Activated CD8-positive, alpha-beta memory T cell treated with anti-CD3 and anti-CD28 coated beads, Interleukin-2, amount 50 U/mL, for 24 hours (primary cell): ENCODE results near the gene PCDHB15.
"Not testable (repeated sequence)": the region's sequence is repeated elsewhere in the genome, so short reads cannot be mapped to it uniquely, and the experiment has no call there.

Source experiments
- DNase-seq: peaks from one replicate; pipeline ENCODE4 v3.0.0-alpha.2; 2020; ENCODE audit errors: extremely low read depth

PCDHB15 gene

DNA sequence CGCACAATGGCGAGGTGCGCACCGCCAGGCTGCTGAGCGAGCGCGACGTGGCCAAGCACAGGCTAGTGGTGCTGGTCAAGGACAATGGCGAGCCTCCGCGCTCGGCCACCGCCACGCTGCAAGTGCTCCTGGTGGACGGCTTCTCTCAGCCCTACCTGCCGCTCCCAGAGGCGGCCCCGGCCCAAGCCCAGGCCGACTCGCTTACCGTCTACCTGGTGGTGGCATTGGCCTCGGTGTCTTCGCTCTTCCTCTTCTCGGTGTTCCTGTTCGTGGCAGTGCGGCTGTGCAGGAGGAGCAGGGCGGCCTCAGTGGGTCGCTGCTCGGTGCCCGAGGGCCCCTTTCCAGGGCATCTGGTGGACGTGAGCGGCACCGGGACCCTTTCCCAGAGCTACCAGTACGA, 2.2 kb downstream of the PCDHB15 start:
- DNase-seq = not testable (repeated sequence)

DNA sequence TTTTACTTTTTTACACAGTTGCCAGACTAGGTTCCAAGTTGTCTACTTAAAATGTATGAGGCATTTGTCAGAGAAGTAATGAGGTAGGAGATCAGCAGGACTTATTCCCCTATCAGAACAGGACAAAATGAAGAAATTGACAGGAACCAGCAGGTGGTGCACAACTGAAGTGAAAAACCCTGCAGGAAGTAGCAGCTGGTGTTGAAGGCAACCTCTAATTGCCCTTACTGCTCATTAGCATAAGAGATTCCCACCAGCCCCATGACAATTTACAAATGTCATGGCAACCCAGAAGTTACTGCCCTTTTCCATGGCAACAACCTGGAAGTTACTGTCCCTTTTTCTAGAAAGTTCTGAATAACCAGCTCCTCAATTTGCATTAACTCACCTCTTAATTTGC, 5.4 kb downstream of the PCDHB15 start:
- no peak for DNase-seq

DNA sequence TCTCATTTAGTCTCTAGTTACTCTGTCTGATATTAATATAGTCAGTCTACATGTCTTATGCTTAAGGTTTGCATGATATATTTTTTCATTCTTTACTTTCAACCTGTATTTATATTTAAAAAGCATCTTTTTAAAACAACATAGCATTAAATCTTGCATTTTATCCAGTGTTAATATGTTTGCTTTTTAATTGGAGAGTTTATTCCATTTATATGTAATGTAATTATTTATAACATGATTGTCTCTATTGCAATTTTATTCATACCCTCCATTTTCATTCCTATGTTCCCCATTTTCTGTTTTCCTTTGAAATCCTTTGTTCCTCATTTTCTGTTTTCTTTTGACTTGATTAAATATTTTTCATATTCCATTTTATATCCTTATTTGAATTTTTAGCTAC, 13.3 kb downstream of the PCDHB15 start:
- no peak for DNase-seq

DNA sequence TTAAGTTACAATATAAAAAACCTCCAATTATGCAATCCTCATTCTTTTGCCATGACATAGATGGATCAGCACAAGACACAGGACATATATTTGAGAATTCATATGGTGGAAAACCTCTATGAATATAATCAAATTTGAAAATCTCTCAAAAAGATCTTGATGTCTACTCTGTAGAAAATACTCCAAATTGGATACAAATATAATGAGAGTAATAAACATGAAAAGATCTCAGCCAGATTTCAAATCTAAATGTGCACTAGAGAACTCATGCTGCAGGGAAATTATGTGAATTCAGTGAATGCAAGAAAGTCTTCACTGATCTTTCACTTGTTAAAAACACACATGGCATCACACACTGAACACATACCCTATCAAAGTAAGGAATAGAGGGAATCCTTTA, 13.8 kb downstream of the PCDHB15 start:
- no peak for DNase-seq

DNA sequence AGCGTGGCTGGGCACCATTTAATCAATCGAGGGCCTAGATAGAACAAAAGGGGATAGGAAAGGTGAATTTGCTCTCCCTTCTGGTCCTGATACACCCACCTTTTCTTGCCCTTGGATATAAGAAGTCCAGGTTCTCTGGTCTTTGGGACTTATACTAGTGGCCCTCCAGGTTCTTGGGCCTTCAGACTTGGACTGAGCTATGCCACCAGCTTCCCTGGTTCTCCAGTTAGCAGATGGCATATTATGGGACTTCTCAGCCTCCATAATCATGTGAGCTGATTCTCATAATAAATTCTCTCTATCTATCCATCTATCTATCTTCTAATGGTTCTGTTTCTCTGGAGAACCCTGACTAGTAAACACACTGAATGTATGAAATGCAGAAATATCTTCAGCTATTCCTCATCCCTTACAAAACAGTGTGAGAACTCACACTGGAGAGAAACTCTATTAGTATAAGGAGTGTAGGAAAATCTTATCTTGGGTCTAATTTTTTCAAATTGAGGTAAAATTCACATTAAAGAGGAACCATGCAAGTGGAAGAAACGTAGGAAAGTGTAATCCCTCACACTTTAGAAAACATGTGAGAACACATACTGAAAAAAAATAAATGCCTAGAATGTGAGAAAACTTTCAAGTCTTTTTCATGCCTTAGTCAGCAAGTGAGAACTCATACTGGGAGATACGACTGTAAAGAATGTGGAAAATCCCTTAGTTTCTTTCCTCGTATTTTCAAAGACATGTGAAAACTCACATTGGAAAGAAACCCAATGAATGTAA, 15.5 kb downstream of the PCDHB15 start:
- no peak for DNase-seq

DNA sequence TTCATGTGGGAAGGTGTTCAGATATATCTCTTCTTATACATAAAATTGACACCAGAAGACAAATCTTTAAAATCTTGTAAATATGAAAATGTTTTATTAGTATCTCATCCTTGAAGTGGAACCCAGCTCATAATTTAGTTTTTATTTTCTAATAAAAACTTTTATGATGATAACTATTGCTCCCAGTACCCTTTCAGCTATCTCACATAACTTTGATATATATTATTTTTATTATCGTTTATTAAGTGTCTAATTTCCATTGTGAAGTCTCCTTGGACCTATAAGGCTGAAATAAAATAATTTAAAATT, 16.0 kb downstream of the PCDHB15 start:
- DNase-seq = no peak

DNA sequence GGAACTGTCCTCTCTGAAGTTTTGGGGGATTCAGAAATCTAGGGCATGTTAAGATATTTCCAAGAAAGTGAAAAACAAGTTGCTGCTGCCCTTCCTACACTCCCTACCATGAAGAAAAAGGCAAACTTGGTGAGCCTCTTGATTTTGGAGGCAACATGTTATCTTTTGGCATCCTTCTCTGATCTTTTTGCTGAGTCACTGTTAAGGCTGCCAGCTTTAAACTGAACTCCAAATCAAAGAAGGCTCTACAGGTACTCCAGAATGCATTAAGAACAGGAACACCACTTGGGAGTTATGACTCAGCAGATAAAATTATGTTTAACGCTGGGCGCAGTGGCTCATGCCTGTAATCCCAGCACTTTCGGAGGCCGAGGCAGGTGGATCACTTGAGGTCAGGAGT, 24.0 kb downstream of the PCDHB15 start:
- no peak for DNase-seq

DNA sequence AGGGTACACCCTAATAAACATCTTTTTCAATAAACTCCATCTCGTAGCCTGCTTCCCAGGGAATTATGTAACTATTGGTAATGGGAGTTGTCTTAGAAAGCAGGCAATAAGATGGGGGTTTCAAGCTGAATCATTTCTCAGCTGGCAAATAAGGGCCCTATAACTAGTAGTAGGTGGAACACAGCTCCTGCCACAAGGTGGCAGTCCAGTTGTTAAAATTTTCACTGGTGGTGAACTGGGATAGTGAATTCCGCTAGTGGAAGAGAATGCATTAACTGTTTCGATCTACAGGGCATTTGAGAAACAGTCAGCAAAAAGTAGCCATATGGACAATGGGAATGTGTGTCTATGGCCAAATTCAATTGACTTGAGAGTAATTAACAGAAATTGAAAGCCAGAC, 27.7 kb downstream of the PCDHB15 start:
- no peak for DNase-seq

DNA sequence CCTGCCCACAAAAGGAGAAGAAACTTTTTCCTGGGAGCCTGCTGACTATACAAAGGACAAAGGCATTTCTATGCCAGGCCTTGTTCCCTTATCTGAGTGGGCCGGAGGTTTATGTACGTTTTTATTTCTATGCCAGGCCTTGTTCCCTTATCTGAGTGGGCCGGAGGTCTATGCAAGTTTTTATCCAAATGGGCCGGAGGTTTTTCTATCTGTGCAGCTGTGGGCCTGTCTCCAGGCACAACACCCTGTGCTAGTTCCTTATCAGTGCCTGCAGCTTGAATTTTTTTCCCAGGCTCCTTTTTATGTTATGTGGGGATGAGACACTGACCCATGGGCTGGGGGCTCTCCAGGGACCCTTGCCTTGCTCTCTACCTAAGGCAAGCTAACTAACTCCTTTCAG, 53.2 kb downstream of the PCDHB15 start:
- DNase-seq = no peak
